ENCODE data around the gene PLAAT4.
A peak's percentile ranks its signal among the peaks of the same experiment; 100 is the strongest.
"Not testable (repeated sequence)": the region's sequence is repeated elsewhere in the genome, so short reads cannot be mapped to it uniquely, and the experiment has no call there.

The PLAAT4 gene

GRCh38 chr11:63547061-63547460 is 10.5 kb downstream of the PLAAT4 start:
- DNase-seq = no peak

GRCh38 chr11:63548178-63548577 is 11.6 kb downstream of the PLAAT4 start:
- no peak for DNase-seq

GRCh38 chr11:63549411-63549810 is 12.8 kb downstream of the PLAAT4 start:
- DNase-seq = no peak

- DNase-seq = not testable (repeated sequence)
These were observed 13.6 kb downstream of the PLAAT4 start for GRCh38 chr11:63550156-63550700.

GRCh38 chr11:63551091-63551888 is 14.7 kb downstream of the PLAAT4 start:
- DNase-seq = no peak

GRCh38 chr11:63551889-63552266 is 15.3 kb downstream of the PLAAT4 start:
- no peak for DNase-seq

- DNase-seq = no peak
These were observed 16.3 kb downstream of the PLAAT4 start for GRCh38 chr11:63552921-63553320.

GRCh38 chr11:63553759-63554158 is 17.2 kb downstream of the PLAAT4 start:
- no peak for DNase-seq

- no peak for DNase-seq
These were observed 18.2 kb downstream of the PLAAT4 start for GRCh38 chr11:63554877-63555223.

- no peak for DNase-seq
These were observed 19.9 kb downstream of the PLAAT4 start for GRCh38 chr11:63556404-63557013.

- DNase-seq = no peak
These were observed 21.0 kb downstream of the PLAAT4 start for GRCh38 chr11:63557570-63557969.

- no peak for DNase-seq
These were observed 22.0 kb downstream of the PLAAT4 start for GRCh38 chr11:63558459-63559157.

- DNase-seq = no peak
These were observed 24.0 kb downstream of the PLAAT4 start for GRCh38 chr11:63560506-63561180.

- DNase-seq = no peak
These were observed 26.8 kb downstream of the PLAAT4 start, which contains the start of gene PLAAT2 for GRCh38 chr11:63563201-63564055. TSS of gene PLAAT2 (minus strand) at chr11:63563379. CDS start at chr11:63563324, 55 bp downstream.

- DNase-seq = peak; percentile 51
These were observed 27.6 kb downstream of the PLAAT4 start for GRCh38 chr11:63564056-63564774.

- no peak for DNase-seq
These were observed 28.3 kb downstream of the PLAAT4 start for GRCh38 chr11:63564784-63565350.

GRCh38 chr11:63567044-63567840 is 30.6 kb downstream of the PLAAT4 start:
- DNase-seq = no peak

GRCh38 chr11:63569570-63569969 is 33.0 kb downstream of the PLAAT4 start:
- DNase-seq = no peak

GRCh38 chr11:63572026-63572688 is 35.5 kb downstream of the PLAAT4 start:
- no peak for DNase-seq

All from NCI-H1105 treated with DMSO at 0.1 percent for 48 hours (cell line).